ENCODE measurements around the gene ITGAE. TPM values are rescaled to one million over a fixed set of nuclear protein-coding genes. Genes with fewer than 3 reads are reported as not detected.

ITGAE gene
- total and polyA plus RNA-seq, 8 donors = 21.0 to 46.1 (median 41.0) TPM

- Histone ChIP-seq H3K9me3 (no peaks in the 10 kb centered on the region), H3K4me3 (no peak overlapping the region), H3K27me3 (no peaks in the 10 kb centered on the region), H3K4me1 (peaks cover 0 to 16% of the 10 kb centered on the region in 2 donors), H3K36me3 (no peaks in the 10 kb centered on the region), H3K27ac (no peak overlapping the region)
- TF ChIP-seq CTCF (IDR thresholded peaks at IDR 0.05) = no peak
- no peak for ATAC-seq
- peak in 1 of 4 donors; percentile 51 for DNase-seq
- intact Hi-C loops (cut with DNase I) = no loop called here
These were observed 32.6 kb downstream of the ITGAE start for GRCh38 chr17:3768341-3768740.

DNA sequence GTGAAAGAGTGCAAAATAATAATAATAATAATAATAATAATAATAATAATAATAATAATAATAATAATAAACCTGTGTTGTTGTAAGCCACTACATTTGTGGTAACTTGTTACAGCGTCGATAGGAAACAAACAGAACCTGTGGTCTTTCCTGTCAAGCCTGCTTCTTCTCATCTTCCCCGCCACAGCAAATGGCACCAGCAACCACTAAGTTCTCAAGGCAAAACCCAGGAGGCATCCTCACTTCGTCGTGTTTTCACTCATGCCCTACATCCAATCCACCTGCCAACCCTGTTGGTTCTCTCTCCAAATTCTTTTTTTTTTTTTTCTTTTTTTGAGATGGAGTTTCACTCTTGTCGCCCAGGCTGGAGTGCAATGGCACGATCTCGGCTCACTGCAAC is 34.2 kb downstream of the ITGAE start:
- no peak for DNase-seq
- no peak for TF ChIP-seq CTCF (IDR thresholded peaks at IDR 0.05)
- Histone ChIP-seq H3K27me3 (no peaks in the 10 kb centered on the region), H3K4me1 (peaks cover 0 to 16% of the 10 kb centered on the region in 2 donors), H3K9me3 (no peaks in the 10 kb centered on the region), H3K36me3 (no peaks in the 10 kb centered on the region), H3K4me3 (no peak overlapping the region), H3K27ac (no peak overlapping the region)
- intact Hi-C loops (cut with DNase I) = no loop called here
- ATAC-seq = no peak

DNA sequence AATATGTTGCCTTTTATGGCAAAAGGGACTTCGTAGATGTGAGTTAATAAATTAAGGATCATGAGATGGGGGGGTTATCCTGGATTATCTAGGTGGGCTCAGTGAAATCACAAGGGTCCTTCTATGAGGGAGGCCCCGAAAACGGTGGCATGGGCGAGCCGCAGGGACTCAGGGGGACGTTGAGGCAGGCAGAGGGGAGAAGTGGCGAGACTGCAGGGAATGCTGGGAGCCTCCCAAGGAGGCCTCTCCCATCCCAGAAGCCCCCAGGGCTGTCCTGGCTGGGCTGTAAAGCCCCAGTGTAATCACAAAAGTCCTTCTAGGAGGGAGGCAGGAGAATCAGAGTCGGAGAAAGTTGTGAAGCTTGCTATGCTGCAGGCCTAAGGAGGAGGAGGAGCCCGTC is 35.0 kb downstream of the ITGAE start:
- no peak overlapping the region for H3K4me3 ChIP-seq
- DNase-seq = peak in 1 of 4 donors; percentile 41
- intact Hi-C loops (cut with DNase I) = no loop called here
- TF ChIP-seq CTCF (IDR thresholded peaks at IDR 0.05) = no peak
- no peaks in the 10 kb centered on the region for H3K9me3 ChIP-seq
- no peaks in the 10 kb centered on the region for H3K36me3 ChIP-seq
- peaks cover 0 to 16% of the 10 kb centered on the region in 2 donors for H3K4me1 ChIP-seq
- H3K27ac ChIP-seq = no peak overlapping the region
- no peaks in the 10 kb centered on the region for H3K27me3 ChIP-seq
- no peak for ATAC-seq

GRCh38 chr17:3763777-3764170 is 37.2 kb downstream of the ITGAE start:
- H3K27me3 ChIP-seq = no peaks in the 10 kb centered on the region
- H3K36me3 ChIP-seq = no peaks in the 10 kb centered on the region
- peaks cover 0 to 6% of the 10 kb centered on the region in 2 donors for H3K9me3 ChIP-seq
- no peak for ATAC-seq
- intact Hi-C loops (cut with DNase I) = no loop called here
- H3K27ac ChIP-seq = no peak overlapping the region
- no peak overlapping the region for H3K4me3 ChIP-seq
- no peak for TF ChIP-seq CTCF (IDR thresholded peaks at IDR 0.05)
- H3K4me1 ChIP-seq = peaks cover 0 to 11% of the 10 kb centered on the region in 2 donors
- peak in 1 of 4 donors; percentile 11 for DNase-seq

DNA sequence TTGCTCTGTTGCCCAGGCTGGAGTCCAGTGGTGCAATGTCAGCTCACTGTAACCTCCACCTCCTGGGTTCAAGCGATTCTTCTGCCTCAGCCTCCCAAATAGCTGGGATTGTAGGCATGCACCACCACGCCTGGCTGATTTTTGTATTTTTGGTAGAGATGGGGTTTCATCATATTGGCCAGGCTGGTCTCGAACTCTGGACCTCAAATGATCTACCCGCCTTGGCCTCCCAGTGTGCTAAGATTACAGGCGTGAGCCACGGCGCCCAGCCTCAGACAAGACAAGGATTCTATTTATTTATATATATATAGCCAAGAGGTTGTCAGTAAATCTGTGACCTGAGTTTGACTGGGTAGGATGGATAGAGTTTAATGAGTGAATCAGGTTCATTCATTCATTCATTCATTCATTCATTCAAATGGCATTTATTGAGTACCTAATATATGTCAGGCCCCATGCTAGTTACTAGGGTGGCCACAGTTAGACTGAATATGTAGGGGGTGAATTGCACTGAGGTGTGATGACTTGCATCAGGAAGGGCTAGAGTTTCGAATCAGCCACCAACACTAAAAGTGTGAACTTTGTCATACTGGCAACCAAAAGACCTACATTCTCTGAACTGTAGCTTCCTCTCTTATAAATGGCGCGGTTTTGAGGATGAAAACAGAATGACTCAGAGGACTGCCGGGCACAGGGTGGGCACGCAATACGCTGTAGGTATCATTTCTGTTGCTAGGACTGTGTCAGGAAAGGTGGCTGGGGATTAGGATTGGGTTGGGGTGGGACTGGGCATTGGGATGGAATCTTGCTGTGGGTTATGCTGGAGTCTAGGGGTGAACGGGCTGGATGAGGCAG is 37.8 kb downstream of the ITGAE start:
- H3K27ac ChIP-seq = no peak overlapping the region
- TF ChIP-seq CTCF (IDR thresholded peaks at IDR 0.05) = no peak
- peak; percentile 12 for ATAC-seq

More for the DNA sequence above, 37.8 kb downstream of the ITGAE start:
- peaks cover 0 to 6% of the 10 kb centered on the region in 2 donors for H3K9me3 ChIP-seq
- intact Hi-C loops (cut with DNase I) = no loop called here
- H3K4me1 ChIP-seq = peaks cover 0 to 11% of the 10 kb centered on the region in 2 donors
- DNase-seq = peak in 1 of 4 donors; percentile 27
- no peaks in the 10 kb centered on the region for H3K27me3 ChIP-seq
- no peak overlapping the region for H3K4me3 ChIP-seq
- H3K36me3 ChIP-seq = no peaks in the 10 kb centered on the region
